WTC11 (cell line): ENCODE measurements around the gene TBPL2. TPM values are rescaled to one million over a fixed set of nuclear protein-coding genes. Genes with fewer than 3 reads are reported as not detected.
"Not testable (repeated sequence)": the region's sequence is repeated elsewhere in the genome, so short reads cannot be mapped to it uniquely, and the experiment has no call there.

ENCODE experiments used
- ATAC-seq: fragments of 200-7000 bp; cut with Tn5 transposase; 2 replicates; pipeline ENCODE4 v1.10.0; 2021; ENCODE audit warnings: mild to moderate bottlenecking, moderate library complexity
- CTCF ChIA-PET: fragments of 300-600 bp; sonication (Branson Sonifier 250); formaldehyde crosslinking; loops from one replicate; lab custom pipeline; 2021; ENCODE audit warnings: antibody characterized with exemption; lab: Charles Lee
- POLR2A ChIA-PET: fragments of 350-600 bp; sonication (Branson Sonifier 250); formaldehyde crosslinking; loops from one replicate; lab custom pipeline; 2021; ENCODE audit warnings: antibody characterized with exemption; lab: Charles Lee
- DNase-seq: peaks from one replicate; pipeline ENCODE4 v3.0.0; 2021; ENCODE audit warnings: low spot score
- H3K27ac Mint-ChIP-seq: 2 replicates; pipeline ENCODE4 v1.8.0; 2021; ENCODE audit warnings: mixed read lengths
- H3K27me3 Mint-ChIP-seq: 2 replicates; pipeline ENCODE4 v1.8.0; 2021; ENCODE audit warnings: low read depth, mild to moderate bottlenecking, moderate library complexity, mixed read lengths
- H3K36me3 Mint-ChIP-seq: 2 replicates; pipeline ENCODE4 v1.8.0; 2021; ENCODE audit warnings: mixed read lengths
- H3K4me1 Mint-ChIP-seq: 2 replicates; pipeline ENCODE4 v1.8.0; 2022; ENCODE audit warnings: mixed read lengths
- H3K4me3 Mint-ChIP-seq: 2 replicates; pipeline ENCODE4 v1.8.0; 2021; ENCODE audit warnings: mild to moderate bottlenecking, moderate library complexity, mixed read lengths
- H3K9me3 Mint-ChIP-seq: 2 replicates; pipeline ENCODE4 v1.8.0; 2021; ENCODE audit warnings: mixed read lengths
- ETV6 ChIP-seq: sonication (generic); formaldehyde crosslinking; IDR thresholded peaks from 2 replicates; pipeline ENCODE4 v1.8.1; 2022; ENCODE audit warnings: mild to moderate bottlenecking, missing genetic modification reagents
- FOXJ3 ChIP-seq: sonication (generic); formaldehyde crosslinking; IDR thresholded peaks from 2 replicates; pipeline ENCODE4 v1.9.0; 2021; ENCODE audit warnings: missing genetic modification reagents, mild to moderate bottlenecking, borderline replicate concordance
- JAZF1 ChIP-seq: fragments of 250-450 bp; sonication (Bioruptor Pico); IDR thresholded peaks from 2 replicates; pipeline ENCODE4 v1.9.0; 2021; ENCODE audit warnings: moderate library complexity, mild to moderate bottlenecking, inconsistent platforms
- MXD4 ChIP-seq: fragments of 250-450 bp; sonication (Bioruptor Pico); IDR thresholded peaks from 2 replicates; pipeline ENCODE4 v1.8.0; 2021; ENCODE audit warnings: mild to moderate bottlenecking, moderate library complexity, borderline replicate concordance
- NFE2L1 ChIP-seq: sonication (generic); formaldehyde crosslinking; IDR thresholded peaks from 2 replicates; pipeline ENCODE4 v1.8.1; 2023; ENCODE audit warnings: missing genetic modification reagents
- PRRX2 ChIP-seq: fragments of 250-450 bp; sonication (Bioruptor Pico); IDR thresholded peaks from 2 replicates; pipeline ENCODE4 v1.8.0; 2021; ENCODE audit warnings: mild to moderate bottlenecking
- RELA ChIP-seq: sonication (generic); formaldehyde crosslinking; IDR thresholded peaks from 2 replicates; pipeline ENCODE4 v1.8.1; 2022; ENCODE audit warnings: missing genetic modification reagents, mild to moderate bottlenecking, borderline replicate concordance
- ZNF121 ChIP-seq: sonication (generic); formaldehyde crosslinking; IDR thresholded peaks from 2 replicates; pipeline ENCODE4 v1.8.0; 2023; ENCODE audit warnings: missing genetic modification reagents
- ZNF396 ChIP-seq: fragments of 250-450 bp; sonication (Bioruptor Pico); IDR thresholded peaks from 2 replicates; pipeline ENCODE4 v1.8.0; 2021; ENCODE audit warnings: mild to moderate bottlenecking, moderate library complexity, borderline replicate concordance
- total RNA-seq: library from RNA; stranded (reverse); gene quantifications from 3 replicates; pipeline ENCODE4 v1.2.3, GENCODE V29; 2021
- TF ChIP-seq, protein P1 (sequence below): sonication (generic); formaldehyde crosslinking; IDR thresholded peaks from 2 replicates; pipeline ENCODE4 v1.8.1; 2022; ENCODE audit warnings: low read depth, mild to moderate bottlenecking, moderate library complexity, missing genetic modification reagents, borderline replicate concordance
- TF ChIP-seq, protein P2 (sequence below): sonication (generic); formaldehyde crosslinking; IDR thresholded peaks from 2 replicates; pipeline ENCODE4 v1.8.1; 2022; ENCODE audit warnings: low read depth, missing genetic modification reagents, borderline replicate concordance
- TF ChIP-seq, protein P3 (sequence below): fragments of 250-450 bp; sonication (Bioruptor Pico); IDR thresholded peaks from 2 replicates; pipeline ENCODE4 v1.8.0; 2021; ENCODE audit warnings: mild to moderate bottlenecking
- TF ChIP-seq, protein P4 (sequence below): sonication (generic); formaldehyde crosslinking; IDR thresholded peaks from 2 replicates; pipeline ENCODE4 v1.8.0; 2023; ENCODE audit warnings: missing genetic modification reagents, mild to moderate bottlenecking, borderline replicate concordance
- TF ChIP-seq, protein P5 (sequence below): sonication (generic); formaldehyde crosslinking; IDR thresholded peaks from 2 replicates; pipeline ENCODE4 v1.8.1; 2022; ENCODE audit warnings: mild to moderate bottlenecking, missing genetic modification reagents, moderate library complexity, borderline replicate concordance

TBPL2 gene
- total RNA-seq, 1 experiment from 2014 or later, result not detected

DNA sequence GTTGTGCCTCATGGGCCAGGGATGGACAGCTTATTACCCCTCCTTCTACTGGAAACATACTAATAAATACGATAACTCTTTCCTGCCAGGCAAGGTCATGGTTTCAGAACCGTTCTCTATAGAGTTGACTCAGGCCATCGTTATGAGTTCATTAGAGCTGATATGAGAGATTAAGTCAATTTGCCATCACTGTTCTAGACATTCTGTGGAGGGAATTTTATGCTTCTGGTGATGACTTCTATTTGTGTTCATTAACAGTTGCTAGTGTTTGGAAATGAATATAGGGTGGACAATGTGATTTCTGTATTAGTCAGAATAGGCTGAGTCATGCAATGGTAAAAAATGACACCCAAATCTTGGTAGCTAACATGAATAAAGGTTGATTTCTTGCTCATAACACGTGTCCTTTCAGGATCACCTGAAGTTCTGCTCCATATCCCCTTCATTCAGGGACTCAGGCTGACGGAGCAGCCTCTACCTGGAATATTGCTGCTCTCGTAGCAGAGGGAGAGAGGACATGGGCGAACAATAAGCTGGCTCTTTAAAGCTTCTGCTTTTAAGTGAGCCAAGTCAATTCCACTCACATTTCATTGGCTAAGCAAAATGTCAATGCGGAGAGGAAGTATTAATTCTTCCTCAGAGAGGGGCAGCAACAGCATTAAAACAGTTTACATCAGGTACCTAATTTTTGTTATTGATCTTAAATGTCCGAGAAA, 18.5 kb upstream of the TBPL2 start:
- no peak for DNase-seq
- no peak overlapping the region for H3K4me3 Mint-ChIP-seq
- H3K4me1 Mint-ChIP-seq, result peaks cover 10% of the 10 kb centered on the region
- peaks cover 10% of the 10 kb centered on the region for H3K9me3 Mint-ChIP-seq
- CTCF ChIA-PET, result interaction anchor here (6.0 kb wide), 1 partner anchor 12 kb away, joined by 28 read pairs; no protein-coding TSS in a partner anchor
- peaks cover 8% of the 10 kb centered on the region; the same call in 1 of the 2 replicates for H3K36me3 Mint-ChIP-seq
- POLR2A ChIA-PET, result no interaction called here
- no peak for ATAC-seq
- peaks cover 3% of the 10 kb centered on the region; the same call in 1 of the 2 replicates for H3K27me3 Mint-ChIP-seq
- no peak for TF ChIP-seq FOXJ3 (CRISPR knock-in tag)
- TF ChIP-seq, protein P1, sequence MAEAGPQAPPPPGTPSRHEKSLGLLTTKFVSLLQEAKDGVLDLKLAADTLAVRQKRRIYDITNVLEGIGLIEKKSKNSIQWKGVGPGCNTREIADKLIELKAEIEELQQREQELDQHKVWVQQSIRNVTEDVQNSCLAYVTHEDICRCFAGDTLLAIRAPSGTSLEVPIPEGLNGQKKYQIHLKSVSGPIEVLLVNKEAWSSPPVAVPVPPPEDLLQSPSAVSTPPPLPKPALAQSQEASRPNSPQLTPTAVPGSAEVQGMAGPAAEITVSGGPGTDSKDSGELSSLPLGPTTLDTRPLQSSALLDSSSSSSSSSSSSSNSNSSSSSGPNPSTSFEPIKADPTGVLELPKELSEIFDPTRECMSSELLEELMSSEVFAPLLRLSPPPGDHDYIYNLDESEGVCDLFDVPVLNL (CRISPR knock-in tag), result no peak
- TF ChIP-seq, protein P2, sequence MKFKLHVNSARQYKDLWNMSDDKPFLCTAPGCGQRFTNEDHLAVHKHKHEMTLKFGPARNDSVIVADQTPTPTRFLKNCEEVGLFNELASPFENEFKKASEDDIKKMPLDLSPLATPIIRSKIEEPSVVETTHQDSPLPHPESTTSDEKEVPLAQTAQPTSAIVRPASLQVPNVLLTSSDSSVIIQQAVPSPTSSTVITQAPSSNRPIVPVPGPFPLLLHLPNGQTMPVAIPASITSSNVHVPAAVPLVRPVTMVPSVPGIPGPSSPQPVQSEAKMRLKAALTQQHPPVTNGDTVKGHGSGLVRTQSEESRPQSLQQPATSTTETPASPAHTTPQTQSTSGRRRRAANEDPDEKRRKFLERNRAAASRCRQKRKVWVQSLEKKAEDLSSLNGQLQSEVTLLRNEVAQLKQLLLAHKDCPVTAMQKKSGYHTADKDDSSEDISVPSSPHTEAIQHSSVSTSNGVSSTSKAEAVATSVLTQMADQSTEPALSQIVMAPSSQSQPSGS (CRISPR knock-in tag), result no peak
- TF ChIP-seq, protein P3, sequence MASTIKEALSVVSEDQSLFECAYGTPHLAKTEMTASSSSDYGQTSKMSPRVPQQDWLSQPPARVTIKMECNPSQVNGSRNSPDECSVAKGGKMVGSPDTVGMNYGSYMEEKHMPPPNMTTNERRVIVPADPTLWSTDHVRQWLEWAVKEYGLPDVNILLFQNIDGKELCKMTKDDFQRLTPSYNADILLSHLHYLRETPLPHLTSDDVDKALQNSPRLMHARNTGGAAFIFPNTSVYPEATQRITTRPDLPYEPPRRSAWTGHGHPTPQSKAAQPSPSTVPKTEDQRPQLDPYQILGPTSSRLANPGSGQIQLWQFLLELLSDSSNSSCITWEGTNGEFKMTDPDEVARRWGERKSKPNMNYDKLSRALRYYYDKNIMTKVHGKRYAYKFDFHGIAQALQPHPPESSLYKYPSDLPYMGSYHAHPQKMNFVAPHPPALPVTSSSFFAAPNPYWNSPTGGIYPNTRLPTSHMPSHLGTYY (CRISPR knock-in tag), result no peak
- no peak for TF ChIP-seq RELA
- TF ChIP-seq PRRX2 (CRISPR knock-in tag), result no peak
- no peak overlapping the region for H3K27ac Mint-ChIP-seq

DNA sequence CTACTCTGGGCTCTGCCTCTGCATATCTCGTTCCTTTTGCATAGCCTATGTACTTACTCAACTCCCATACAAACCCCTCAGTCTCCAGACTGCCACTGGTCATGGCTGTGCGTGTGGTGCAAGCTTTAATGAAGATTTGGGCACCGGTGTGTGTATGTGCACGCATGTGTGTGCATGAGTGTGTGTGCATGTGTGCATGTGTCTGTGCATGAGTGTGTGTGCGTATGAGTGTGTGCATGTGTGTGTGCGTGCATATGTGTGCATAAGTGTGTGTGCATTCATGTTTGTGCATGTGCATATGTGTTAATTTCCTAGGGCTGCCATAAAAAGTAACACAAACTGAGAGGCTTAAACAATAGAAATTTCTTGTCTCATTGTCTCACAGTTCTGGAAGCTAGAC, 17.1 kb upstream of the TBPL2 start:
- Mint-ChIP-seq H3K27ac (no peak overlapping the region), H3K9me3 (peaks cover 10% of the 10 kb centered on the region), H3K4me1 (peaks cover 14% of the 10 kb centered on the region), H3K4me3 (no peak overlapping the region), H3K27me3 (peaks cover 3% of the 10 kb centered on the region; the same call in 1 of the 2 replicates), H3K36me3 (peaks cover 8% of the 10 kb centered on the region; the same call in 1 of the 2 replicates)
- ATAC-seq (no peak), DNase-seq (no peak)
- CTCF ChIA-PET, result interaction anchor here (1.0 kb wide), 1 partner anchor 11 kb away, joined by 4 read pairs; no protein-coding TSS in a partner anchor
- TF ChIP-seq, protein P4, sequence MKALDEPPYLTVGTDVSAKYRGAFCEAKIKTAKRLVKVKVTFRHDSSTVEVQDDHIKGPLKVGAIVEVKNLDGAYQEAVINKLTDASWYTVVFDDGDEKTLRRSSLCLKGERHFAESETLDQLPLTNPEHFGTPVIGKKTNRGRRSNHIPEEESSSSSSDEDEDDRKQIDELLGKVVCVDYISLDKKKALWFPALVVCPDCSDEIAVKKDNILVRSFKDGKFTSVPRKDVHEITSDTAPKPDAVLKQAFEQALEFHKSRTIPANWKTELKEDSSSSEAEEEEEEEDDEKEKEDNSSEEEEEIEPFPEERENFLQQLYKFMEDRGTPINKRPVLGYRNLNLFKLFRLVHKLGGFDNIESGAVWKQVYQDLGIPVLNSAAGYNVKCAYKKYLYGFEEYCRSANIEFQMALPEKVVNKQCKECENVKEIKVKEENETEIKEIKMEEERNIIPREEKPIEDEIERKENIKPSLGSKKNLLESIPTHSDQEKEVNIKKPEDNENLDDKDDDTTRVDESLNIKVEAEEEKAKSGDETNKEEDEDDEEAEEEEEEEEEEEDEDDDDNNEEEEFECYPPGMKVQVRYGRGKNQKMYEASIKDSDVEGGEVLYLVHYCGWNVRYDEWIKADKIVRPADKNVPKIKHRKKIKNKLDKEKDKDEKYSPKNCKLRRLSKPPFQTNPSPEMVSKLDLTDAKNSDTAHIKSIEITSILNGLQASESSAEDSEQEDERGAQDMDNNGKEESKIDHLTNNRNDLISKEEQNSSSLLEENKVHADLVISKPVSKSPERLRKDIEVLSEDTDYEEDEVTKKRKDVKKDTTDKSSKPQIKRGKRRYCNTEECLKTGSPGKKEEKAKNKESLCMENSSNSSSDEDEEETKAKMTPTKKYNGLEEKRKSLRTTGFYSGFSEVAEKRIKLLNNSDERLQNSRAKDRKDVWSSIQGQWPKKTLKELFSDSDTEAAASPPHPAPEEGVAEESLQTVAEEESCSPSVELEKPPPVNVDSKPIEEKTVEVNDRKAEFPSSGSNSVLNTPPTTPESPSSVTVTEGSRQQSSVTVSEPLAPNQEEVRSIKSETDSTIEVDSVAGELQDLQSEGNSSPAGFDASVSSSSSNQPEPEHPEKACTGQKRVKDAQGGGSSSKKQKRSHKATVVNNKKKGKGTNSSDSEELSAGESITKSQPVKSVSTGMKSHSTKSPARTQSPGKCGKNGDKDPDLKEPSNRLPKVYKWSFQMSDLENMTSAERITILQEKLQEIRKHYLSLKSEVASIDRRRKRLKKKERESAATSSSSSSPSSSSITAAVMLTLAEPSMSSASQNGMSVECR (CRISPR knock-in tag), result no peak
- TF ChIP-seq, protein P2 (CRISPR knock-in tag), result no peak
- TF ChIP-seq, protein P5, sequence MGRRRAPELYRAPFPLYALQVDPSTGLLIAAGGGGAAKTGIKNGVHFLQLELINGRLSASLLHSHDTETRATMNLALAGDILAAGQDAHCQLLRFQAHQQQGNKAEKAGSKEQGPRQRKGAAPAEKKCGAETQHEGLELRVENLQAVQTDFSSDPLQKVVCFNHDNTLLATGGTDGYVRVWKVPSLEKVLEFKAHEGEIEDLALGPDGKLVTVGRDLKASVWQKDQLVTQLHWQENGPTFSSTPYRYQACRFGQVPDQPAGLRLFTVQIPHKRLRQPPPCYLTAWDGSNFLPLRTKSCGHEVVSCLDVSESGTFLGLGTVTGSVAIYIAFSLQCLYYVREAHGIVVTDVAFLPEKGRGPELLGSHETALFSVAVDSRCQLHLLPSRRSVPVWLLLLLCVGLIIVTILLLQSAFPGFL (CRISPR knock-in tag), result no peak
- no peak for TF ChIP-seq ZNF121 (CRISPR knock-in tag)
- TF ChIP-seq JAZF1 (CRISPR knock-in tag), result no peak
- TF ChIP-seq ZNF396 (CRISPR knock-in tag), result no peak
- no peak for TF ChIP-seq NFE2L1 (CRISPR knock-in tag)
- no peak for TF ChIP-seq MXD4 (CRISPR knock-in tag)
- no peak for TF ChIP-seq ETV6 (CRISPR knock-in tag)
- POLR2A ChIA-PET, result no interaction called here

DNA sequence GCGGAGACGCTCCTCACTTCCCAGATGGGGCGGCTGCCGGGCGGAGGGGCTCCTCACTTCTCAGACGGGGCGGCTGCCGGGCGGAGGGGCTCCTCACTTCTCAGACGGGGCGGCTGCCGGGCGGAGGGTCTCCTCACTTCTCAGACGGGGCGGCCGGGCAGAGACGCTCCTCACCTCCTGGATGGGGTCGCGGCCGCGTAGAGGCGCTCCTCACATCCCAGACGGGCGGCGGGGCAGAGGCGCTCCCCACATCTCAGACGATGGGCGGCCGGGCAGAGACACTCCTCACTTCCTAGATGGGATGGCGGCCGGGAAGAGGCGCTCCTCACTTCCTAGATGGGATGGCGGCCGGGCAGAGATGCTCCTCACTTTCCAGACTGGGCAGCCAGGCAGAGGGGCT, 16.0 kb upstream of the TBPL2 start:
- H3K27me3 Mint-ChIP-seq, ATAC-seq, DNase-seq, POLR2A ChIA-PET, H3K36me3 Mint-ChIP-seq, H3K27ac Mint-ChIP-seq, H3K4me3 Mint-ChIP-seq: not testable (repeated sequence)
- peaks cover 14% of the 10 kb centered on the region for H3K4me1 Mint-ChIP-seq
- H3K9me3 Mint-ChIP-seq, result peaks cover 10% of the 10 kb centered on the region
- CTCF ChIA-PET, result interaction anchor here (1.0 kb wide), 1 partner anchor 10 kb away, joined by 4 read pairs; no protein-coding TSS in a partner anchor
